HG02981 (cell line): ENCODE data around the gene PDP2.
A peak's percentile ranks its signal among the peaks of the same experiment; 100 is the strongest.
"Not testable (repeated sequence)": the region's sequence is repeated elsewhere in the genome, so short reads cannot be mapped to it uniquely, and the experiment has no call there.

Source experiments
- ATAC-seq: cut with Tn5 transposase; IDR thresholded peaks from one replicate; pipeline ENCODE4 v1.9.1; 2021; ENCODE audit warnings: mild to moderate bottlenecking, moderate library complexity; ENCODE audit not compliant: unreplicated experiment

Gene PDP2

DNA sequence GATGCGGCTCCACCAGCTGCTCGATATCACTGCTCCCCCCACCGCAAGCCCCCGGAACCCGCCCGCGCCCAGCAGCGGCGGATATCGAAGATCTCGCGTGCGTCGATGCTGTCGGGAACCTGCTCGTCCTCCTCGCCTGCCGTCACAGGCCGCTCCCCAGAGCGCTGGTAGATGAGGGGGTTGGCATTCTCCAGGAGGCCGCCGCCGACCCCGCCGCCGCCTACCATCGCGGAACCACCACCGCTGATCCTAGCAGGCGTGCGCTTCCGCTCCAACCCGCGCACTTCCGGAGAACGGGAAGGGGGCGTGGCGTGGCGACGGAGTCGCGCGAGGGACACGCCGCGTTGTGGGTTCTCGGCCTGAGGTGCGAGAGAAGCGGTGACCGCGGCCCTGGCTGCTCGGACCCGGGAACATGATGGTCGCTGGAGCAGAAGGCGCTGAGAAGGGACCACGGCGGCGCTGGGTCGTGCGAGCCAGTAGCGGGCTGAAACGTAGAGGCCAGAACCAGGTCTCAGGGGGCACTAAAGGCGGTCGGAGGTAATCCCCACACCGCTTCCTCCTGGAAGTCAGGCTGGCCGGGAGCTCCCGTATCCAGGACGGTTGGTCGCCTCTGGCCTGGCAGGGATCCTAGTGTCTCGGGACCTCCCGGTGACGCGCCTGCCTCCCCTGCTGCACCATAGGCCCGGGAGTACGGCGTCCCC lies 54.0 kb downstream of the PDP2 start, which contains the start of gene CIAO2B:
Gene CIAO2B (minus strand): TSS at position 265 of the 701 bp plus-strand sequence. CDS start 38 bp downstream, at position 227.
- ATAC-seq, result peak; percentile 77

GRCh38 chr16:66934839-66935313 lies 54.6 kb downstream of the PDP2 start:
- ATAC-seq, result not testable (repeated sequence)

DNA sequence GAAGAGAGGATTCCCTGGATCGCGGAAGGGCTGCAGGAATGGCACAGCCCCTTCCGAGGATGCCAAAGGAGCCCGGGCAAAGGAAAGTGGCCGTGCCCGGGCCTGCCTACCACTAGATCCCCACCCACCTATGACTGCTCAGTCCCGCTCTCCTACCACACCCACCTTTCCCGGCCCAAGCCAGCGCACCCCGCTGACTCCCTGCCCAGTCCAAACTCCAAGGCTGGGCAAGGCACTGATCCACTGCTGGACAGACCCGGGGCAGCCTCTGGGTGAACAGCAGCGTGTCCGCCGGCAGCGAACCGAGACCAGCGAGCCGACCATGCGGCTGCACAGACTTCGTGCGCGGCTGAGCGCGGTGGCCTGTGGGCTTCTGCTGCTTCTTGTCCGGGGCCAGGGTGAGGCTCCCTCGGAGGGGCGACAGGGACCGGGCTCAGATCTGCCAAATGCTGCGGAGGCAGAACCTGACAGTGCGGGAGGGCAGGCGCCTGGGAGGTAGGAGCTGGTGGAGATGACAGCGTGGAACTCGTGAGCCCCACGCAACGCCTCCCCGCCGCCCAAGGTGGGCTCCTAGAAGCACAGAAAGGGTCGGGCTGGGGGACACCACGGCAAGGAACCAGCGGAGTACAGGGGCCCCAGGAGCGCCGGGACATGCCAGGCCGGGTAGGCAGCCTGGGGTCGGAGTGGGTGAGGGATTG lies 55.1 kb downstream of the PDP2 start, which contains the start of gene CES2:
Gene CES2 (plus strand): TSS at position 203 of the 698 bp plus-strand sequence. CDS start 120 bp downstream, at position 323.
- no peak for ATAC-seq

DNA sequence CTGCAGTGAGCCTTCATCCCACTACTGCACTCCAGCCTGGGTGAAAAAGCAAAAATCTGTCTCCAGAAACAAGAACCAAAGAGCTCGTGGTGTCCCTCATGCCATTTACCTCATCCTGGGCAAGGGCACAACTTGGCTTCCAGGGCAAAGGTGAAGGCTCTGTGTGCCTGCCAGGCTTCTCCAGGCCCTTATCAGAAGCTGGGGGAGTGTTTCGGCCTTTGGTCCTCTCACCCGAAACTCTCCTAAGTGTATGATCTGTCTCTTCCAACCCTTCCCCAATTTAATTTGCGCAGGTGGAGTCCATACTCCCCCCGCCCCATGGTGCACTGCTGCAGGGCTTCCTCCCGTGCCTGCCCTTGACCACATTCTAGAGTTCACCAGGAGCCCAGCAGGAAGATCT lies 56.1 kb downstream of the PDP2 start:
- ATAC-seq, result no peak

- no peak for ATAC-seq
These were observed 56.7 kb downstream of the PDP2 start for GRCh38 chr16:66936889-66937554.

- ATAC-seq, result no peak
These were observed 57.5 kb downstream of the PDP2 start for GRCh38 chr16:66937725-66938337.

GRCh38 chr16:66939366-66939765 lies 59.1 kb downstream of the PDP2 start:
- ATAC-seq, result no peak

- ATAC-seq, result no peak
These were observed 59.9 kb downstream of the PDP2 start for GRCh38 chr16:66940236-66940635.
